ENCODE data around the gene MAPK4.
A peak's percentile ranks its signal among the peaks of the same experiment; 100 is the strongest.
"Not testable (repeated sequence)": the region's sequence is repeated elsewhere in the genome, so short reads cannot be mapped to it uniquely, and the experiment has no call there.

MAPK4 gene

DNA sequence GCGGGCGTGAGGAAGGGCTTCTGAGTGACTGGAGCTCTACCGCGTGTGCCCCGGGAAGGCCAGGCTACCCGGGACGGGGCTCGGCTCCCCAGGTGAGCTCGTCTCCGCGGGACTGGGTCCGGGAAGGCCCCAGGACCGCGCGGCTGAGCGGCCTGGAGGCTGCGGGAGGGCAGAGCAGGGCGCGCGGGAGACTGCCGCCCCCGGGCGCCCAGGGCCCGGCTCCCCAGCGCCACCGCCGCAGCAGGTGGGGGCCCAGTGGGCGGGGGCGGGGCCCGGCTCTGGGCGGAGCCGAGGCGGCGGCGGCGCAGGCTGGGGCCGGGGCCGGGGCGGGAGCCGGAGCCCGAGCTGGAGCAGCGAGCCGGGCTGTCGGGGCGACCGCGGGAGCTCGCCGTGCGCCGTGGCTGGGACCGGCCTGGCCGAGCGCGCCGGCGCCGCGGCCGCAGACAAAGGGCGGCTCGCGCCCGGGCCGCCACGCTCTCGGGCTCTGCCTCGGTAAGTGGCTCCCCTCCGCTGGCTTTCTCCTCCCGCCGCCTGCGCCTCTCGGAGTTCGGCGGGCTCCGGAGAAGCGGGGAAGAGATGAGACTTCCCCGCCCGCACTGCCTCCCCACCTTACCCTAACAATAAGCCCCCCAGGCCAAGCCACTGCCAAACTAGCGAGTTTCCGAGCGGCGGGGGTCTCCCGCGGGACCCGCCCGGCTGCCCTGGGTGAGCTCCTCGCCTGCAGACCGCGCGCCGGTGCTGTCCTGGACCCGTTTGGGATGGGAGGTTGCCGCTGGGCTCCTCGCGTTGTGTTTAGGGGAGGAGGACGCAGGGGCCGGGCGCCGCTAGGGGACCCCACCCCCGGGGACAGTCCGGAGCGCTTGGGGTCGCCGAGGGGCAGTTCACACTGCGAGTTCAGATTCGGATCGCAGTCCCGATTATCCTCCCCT, at the start of gene MAPK4:
TSS of gene MAPK4 (plus strand) at position 336 of the 929 bp plus-strand sequence. CDS start 103,872 bp downstream, outside the sequence.
- peak in 28 of 51 donors; percentile 9 to 70 (median 39) for DNase-seq

DNA sequence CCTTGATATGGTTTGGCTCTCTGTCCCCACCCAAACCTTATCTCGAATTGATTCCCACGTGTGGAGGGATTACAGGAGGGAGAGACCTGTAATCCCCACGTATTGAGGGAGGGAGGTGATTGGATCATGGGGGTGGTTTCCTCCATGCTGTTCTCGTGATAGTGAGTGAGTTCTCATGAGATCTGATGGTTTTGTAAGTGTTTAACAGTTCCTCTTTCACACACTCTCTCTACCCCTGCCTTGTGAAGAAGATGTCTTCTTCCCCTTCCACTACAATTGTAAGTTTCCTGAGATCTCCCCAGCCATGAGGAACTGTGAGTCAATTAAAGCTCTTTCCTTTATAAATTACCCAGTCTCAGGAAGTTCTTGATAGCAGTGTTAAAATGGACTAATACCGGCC, 42.6 kb upstream of the MAPK4 start:
- not testable (repeated sequence) for DNase-seq

DNA sequence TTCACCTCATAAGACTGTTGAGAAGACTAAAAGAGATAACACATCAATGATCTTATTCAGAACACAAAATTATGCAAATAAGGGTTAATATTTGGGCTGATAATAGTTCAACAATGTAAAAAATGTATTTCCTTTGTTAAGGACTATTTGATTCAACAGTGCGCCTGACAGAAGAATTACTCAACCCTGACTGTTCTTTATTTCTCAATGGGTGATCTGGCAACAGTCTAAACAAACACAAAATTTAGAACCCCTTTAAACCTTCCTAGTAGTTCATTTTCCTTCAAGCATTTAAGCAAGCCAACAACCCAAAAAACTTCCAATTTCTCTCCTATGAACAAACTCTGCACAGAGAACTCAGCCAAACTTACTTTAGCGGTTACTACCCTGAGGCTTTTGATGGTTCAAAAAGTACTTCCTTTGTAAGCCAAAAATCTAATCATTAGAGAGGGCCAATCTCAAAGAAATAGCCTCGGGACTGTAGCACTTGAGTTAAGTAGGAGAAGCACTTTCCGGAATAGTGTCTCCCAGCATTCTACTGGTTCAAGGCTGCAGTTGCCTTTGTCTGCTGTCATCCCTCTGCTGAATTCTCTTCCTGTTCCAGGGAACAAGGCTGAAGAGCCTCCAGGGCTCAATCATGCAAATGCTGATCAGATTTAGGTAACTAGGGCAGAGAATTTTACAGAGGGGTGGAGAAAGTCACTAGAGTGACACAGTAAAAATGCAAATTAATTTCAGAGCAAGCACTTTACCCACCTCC, 40.9 kb upstream of the MAPK4 start:
- peak in 4 of 51 donors; percentile 3 to 31 (median 12) for DNase-seq

DNA sequence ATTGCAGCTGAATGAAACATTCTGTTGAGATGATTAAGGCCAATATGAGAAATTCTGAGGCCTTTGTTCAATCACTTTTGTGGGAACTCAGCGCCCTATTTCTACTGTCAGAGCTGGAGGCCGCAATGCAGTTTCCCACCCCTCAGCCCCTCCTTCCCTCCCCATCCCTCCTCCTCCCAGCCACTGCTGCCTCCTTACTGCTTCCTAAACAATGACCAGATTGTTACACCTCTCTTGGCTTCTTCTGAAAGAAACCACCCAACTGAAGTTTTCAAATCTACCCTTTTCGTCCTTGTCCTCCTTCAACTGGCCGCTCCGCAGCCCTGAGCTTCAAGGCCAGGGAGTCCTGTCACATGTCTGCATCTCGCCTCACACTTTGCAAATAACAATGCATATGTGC, 36.7 kb upstream of the MAPK4 start:
- peak in 11 of 51 donors; percentile 6 to 47 (median 17) for DNase-seq

DNA sequence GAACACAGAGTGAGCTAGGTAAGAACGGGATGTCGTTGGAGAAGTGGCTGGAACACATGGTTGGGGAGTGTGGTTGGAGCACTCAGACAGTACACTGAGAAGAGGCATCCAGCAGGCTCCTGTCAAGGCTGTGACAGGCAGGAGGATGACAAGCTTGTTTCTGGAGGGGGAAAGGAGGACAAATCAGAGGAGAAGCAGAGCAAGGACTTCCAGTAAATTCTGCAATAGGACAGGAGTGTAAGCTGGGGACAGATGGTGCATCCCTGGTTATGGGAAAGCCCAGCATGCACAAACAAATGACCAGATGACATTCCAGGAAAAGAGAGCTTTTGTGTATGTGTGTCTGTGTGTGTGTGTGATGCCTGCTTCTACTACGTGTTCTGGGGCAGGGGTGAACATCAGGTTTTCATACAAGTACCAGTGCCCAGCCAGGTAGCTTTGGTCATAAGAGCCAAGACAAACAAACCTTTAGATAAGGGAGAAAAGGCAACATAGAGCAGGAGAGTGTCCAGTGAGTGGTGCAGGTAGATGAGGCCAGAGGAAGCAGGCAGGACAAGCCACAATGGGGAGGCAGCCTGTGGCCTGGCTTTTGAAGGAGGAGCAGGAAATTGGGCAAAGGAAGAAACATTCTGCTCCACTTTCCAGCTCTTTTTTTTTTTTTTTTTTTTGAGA, 32.1 kb upstream of the MAPK4 start:
- no peak for DNase-seq

DNA sequence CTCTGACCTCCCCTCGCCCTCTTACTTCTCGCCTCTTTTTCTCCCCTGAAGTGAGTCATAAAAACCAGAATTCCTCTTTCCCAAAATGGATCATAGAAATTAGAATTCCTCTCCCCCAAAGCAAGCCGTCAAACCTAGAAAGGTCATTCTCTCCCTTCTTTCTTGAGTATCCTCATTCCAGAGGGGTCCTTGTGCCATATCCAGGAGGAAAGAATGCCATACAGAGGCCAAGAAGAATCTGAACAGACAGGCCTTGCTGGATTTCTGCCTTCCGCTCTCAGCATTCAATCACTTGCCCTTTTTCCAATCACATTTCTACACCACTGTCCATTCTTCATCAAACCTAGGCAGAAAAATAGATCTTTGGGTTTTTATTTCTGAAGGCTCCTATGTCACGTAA, 31.1 kb upstream of the MAPK4 start:
- no peak for DNase-seq

DNA sequence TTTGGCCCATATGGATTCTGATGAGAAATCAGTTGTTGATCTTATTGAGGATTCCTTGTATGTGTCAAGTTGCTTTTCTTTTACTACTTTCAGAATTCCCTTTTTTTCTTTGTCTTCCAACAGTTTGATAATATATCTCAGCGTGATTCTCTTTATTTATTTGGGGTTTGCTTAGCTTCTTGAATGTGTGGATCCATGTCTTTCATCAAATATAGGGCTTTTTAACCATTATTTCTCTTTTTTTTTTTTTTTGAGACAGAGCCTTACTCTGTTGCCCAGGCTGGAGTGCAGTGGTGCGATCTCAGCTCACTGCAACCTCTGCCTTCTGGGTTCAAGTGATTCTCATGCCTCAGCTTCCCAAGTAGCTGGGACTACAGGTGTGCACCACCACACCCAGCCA, 26.1 kb upstream of the MAPK4 start:
- not testable (repeated sequence) for DNase-seq

DNA sequence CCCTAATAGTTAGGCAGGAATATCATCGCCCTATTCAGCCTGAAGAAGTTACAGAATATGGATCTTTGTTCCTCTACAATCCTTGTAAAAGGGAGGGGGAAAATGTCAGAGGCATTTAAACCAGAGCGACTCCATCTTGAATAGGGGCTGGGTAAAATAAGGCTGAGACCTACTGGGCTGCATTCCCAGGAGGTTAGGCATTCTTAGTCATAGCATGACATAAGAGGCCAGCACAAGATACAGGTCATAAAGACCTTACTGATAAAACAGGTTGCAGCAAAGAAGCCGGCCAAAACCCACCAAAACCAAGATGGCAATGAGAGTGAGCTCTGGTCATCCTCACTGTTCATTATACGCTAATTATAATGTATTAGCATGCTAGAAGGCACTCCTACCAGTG, 15.4 kb upstream of the MAPK4 start:
- not testable (repeated sequence) for DNase-seq

DNA sequence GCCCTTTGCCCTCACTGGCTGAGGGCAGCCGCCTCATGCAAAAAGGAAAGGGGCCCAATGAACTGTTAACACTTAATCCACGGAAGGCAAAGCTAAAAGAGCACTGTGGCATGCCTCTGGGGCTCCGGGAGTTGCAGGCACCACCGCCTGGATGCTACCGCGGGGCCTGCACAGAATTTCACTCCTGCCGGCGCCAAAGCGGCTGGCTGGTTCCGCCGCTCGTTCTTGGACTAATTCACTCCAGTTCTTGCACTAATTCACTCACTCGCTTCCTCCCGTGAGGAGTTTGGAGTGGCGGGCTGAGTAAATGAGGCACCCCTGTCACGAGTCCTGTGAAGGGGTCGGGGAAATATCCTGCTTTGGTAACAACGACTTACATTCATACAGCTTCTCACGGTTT, 14.0 kb upstream of the MAPK4 start:
- peak in 2 of 51 donors; percentile 11 to 17 for DNase-seq

DNA sequence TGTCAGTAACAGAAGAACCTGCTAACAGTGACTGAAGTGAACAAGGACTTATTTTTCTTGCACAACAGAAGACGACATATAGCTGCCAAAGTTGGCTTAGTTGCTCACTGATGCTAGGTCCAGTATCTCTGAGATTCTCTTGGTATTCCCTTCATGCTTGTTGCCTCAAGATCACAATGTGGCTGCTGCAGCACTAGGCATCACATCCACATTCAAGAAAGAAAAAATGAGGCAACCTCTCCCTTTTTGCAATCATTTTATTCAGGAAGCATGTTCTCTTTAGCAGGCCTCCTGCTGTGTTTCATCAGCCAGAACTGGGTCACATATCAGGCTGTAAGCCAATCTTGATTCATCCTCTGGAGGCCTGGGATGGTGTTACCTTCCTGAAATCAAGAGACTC, 11.7 kb upstream of the MAPK4 start:
- no peak for DNase-seq

DNA sequence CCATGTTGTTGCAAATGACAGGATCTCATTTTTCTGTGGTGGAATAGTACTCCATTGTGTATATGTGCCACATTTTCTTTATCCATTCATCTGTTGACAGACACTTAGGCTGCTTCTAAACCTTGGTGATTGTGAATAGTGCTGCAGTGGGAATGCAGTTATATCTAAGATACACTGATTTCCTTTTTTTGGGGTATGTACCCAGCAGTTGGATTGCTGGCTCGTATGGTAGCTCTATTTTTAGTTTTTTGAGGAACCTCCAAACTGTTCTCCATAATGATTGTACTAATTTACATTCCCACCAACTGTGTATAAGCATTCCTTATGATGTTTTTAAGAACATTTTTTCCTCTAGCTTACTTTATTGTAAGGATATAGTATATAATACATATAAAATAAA, 8.2 kb upstream of the MAPK4 start:
- not testable (repeated sequence) for DNase-seq

DNA sequence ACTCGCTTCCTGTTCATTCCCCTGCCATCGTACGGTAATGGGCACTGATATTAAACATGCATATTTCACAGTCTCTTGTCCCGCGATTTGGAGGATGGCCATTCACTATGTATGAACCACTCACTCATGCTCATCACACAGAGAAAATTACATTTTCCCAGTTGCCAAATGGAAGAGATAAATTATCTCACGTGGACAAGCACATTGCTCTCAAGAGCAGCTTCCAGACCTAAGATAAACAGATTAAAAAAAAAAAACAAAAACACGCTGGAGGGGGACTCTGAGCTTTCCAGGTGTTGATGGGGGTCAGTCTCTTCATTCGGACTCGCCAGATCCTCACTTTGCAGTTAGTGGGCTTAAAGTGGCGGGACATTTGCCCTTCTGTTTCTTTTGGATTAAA, 1.7 kb upstream of the MAPK4 start:
- no peak for DNase-seq

DNA sequence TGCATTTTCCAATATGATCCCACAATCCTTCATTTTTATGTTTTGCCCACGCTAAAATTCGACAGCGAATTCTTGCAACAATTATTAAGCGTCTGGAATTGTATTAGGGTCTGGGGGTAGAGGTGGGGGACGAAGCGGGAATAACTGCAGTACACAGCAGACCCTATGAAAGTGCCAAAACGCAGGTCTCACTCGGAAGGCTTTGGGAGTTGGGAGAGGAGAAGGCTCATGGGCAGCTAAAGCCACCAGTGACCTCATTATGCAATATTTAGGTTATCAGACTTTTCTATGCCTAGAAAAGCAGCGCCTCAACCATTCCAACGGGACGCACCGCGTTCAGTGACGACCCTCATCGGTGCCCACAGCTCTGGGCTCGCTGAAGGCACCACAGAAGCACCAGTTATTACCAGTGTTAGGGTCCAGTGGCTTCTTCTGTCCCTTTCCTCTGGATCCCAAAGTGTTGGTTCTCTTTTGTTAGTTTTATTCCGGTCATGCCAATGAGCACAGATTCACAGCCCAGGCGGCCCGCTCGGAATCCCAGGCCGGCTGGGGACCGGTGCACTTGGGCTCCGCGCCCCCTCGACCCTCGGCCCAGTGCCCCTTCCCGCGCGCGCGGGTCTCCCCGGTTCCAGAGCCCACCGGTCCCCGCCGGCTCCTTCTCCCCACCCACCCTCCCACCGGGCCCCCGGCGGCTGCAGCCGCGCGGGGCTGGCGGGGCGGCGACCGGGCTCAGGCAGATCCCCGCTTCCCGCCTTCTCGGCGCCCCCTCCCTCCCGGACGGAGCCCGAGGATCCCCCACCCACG, 737 bp upstream of the MAPK4 start:
- peak in 5 of 51 donors; percentile 16 to 54 (median 45) for DNase-seq

DNA sequence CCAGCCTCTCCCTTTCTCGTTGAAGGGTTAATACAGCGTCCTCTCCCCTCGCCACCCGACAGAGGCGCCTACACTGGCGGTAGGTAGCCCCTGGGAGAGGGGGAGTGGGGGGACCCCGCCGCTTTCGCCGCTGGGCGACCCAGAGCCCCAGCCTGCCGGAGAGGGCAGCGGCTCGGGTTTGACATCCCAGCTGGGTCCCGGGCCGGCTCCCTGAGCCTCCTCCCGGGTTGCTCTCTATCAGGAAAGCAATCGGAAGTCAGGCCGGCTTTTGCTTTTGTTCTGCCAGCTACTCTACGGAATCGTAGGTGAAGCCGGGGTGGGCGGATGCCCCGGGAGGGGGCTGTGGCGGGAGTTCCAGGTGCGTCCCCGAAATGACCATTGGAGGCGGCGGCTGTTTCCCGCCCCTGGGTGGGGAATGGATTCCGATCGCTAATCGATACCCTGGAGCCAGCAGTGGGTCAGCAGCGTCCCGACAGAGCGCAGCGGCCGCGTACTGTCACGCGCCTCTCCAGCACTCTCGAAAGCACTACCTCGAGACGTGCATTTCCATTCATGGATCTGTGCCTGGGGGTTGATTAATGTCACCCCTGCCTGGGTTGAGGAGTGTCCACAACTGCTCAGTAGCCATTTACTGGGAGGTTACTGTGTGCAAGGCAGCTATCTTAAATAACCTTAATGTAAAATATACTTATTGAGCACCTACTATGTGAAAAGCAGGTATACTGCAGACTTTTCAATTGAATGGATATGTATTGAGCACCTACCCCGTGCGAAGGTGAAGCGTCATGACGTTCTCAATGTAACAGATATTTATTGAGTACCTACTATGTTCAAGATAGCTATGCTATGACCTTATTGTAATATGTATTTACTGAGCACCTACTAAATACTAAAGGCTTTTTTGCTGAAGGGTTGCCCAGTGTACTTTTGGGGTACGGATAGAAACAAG, 1.1 kb downstream of the MAPK4 start:
- peak in 6 of 51 donors; percentile 7 to 41 (median 12) for DNase-seq

DNA sequence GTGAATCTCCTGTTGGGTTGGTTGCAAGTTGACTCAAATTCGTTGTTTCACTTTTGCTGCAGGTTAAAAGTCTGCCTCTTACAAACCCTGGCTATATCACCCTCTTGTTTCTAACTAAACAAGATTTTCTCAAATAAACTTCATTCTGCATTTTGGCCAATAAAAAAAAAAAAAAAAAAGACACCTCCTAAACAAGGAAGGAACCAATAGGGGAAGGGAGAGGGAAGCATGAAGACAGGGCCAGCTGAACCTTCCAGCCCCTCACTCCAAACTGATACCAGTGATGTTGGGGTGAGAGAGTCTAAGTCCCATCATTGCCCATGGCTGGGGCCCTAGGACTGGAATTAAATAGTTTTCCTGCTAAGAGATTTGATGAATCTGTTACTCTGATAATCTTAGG, 2.4 kb downstream of the MAPK4 start:
- not testable (repeated sequence) for DNase-seq

DNA sequence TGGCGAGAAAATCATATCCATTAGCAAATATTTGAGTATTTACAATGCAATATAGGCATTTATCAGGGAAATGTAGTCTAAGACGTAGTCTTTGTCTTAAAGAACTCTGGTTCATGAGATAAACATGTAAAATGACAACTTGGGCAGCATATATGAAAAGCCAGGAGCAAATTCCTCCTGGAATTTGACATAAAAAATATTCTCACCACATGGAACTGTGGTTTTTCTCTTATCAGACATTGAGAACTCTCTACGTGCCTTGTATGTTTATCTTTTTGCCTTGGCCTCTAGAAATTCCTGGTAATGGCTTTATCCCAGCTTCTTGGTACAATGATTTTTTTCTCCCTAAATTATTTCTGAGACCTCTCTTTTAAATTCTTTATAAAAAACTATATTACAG, 2.8 kb downstream of the MAPK4 start:
- DNase-seq, result no peak

DNA sequence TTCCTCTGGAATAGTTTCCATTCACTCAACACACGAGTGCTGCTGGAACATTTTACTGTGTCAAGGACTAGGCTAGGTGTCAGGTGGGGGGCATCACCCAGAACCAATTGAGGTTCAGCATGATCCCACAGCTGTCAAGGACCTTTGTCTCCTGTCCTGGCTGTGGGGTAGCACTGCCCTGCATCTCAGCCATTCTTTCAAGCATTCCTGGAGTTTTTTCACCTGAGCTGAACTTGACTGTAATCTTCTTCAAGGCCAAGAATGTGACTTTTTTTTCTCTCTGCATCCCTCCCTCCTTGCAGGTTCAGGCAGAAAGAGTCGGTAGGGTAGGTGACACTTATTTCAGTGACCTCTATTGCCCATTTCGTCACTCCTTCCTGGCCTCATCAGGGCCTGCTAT, 3.5 kb downstream of the MAPK4 start:
- no peak for DNase-seq

DNA sequence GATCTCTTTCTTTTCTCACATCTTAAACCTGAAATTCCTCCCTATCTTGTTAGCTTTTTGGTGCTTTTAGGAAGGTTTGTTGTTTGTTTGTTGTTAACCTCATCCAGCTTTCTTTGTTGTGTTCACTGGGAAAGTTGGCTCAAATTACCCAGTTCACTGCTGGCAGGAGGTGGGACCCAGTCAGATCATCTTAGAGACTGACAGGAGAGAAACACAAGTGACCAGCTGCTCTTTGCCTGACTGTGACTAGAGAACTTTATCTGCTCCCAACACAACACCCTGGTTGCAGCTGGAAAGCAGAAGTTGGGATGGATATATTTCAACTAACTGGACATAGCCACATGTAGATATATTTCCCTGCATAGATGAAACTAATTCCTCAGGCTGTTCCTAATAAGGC, 10.0 kb downstream of the MAPK4 start:
- DNase-seq, result no peak

DNA sequence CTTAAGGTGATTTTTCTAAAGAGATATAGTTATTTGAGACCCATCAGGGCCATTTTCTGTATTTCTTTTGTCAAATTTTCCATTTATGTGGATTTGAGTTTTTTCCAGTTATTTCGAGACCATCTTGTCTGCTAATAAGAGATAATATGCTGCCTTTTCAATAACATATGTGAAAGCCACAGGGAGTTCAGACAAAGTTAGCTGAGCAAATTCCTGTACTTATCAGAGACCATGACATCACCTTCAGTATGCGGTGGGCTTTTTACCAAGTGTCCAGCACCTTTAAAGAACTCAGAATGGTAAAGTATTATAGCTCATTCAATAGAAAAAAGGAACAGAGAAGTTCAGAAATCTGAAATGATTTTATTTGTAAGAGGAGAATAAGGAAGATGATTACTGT, 11.7 kb downstream of the MAPK4 start:
- DNase-seq, result no peak

DNA sequence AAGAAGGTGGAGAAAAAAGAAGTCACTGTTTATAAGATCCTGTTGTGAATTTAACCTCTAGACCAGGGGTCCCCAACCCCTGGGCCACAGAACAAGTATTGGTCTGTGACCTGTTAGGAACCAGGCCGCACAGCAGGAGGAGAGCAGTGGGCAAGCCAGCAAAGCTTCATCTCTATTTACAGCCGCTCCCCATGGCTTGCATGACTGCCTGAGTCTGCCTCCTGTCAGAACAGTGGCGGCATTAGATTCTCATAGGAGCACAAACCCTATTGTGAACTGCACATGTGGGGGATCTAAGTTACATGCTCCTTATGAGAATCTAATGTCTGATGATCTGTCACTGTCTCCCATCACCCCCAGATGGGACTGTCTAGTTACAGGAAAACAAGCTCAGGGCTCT, 13.3 kb downstream of the MAPK4 start:
- DNase-seq, result not testable (repeated sequence)
